Stimulated activated CD8-positive, alpha-beta memory T cell treated with anti-CD3 and anti-CD28 coated beads, Interleukin-15, amount 100 ng/mL, for 4 hours (primary cell): Measurements from ENCODE around the gene ENOPH1.
"Not testable (repeated sequence)": the region's sequence is repeated elsewhere in the genome, so short reads cannot be mapped to it uniquely, and the experiment has no call there.

ENCODE experiments used
- DNase-seq, 2 donors: peaks; one replicate each; pipeline ENCODE4 v3.0.0-alpha.2; 2020; ENCODE audit warnings: low read depth in 2 of 2

The ENOPH1 gene

DNA sequence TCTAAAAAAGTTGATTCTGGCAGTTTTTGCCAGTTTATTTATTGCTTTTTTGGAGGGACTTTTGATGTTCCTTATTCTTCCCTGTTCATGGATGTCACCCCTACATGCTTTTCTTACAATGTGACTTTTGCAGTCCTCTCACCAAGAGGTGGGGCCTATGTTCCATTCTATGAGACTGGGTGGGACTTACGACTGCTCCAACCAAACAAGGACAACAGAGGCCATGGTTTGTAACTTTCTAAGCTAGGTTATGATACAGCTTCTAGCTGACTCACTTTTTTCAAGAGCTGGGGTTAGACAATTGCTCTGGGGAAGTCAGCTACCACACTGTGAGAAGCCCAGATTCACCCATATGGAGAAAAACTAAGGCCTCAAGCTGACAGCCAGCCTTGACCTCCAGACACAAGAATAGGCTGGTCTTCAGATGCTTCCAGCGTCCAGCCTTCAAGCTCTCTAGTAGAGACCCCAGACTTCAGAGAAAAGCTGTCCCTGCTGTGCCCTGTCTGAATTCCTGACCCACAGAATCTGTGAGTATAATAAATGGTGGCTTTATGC lies 39.5 kb downstream of the ENOPH1 start:
- DNase-seq = no peak

DNA sequence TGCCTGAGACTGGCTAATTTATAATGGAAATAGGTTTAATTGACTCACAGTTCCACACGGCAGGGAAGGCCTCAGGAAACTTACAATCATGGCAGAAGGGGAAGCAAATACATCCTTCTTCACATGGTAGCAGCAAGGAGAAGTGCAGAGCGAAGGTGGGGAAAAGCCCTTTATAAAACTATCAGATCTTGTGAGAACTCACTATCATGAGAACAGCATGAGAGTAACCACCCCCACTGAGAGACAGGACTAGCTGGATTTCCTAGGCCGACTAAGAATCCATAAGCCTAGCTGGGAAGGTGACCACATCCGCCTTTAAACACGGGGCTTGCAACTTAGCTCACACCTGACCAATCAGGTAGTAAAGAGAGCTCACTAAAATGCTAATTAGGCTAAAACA lies 42.7 kb downstream of the ENOPH1 start:
- DNase-seq = not testable (repeated sequence)

DNA sequence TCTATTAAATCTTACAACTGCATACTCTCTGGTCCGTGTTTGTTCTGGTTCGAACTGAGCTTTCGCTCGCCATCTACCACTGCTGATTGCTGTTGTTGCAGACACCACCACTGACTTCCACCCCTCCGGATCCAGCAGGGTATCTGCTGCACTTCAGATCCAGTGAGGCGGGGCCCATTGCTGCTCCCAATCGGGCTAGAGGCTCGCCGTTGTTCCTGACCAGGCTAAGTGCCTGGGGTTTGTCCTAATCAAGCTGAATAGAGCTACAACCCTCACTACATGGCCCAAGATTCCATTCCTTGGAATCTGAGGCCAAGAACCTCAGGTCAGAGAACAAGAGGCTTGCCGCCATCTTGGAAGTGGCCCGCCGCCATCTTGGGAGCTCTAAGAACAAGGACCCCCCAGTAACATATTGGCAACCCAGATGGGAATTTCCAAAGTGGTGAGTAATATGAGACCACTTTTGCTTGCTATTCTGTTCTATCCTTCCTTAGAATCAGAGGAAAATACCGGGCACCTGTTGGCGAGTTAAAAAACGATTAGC lies 43.3 kb downstream of the ENOPH1 start:
- DNase-seq = no peak

DNA sequence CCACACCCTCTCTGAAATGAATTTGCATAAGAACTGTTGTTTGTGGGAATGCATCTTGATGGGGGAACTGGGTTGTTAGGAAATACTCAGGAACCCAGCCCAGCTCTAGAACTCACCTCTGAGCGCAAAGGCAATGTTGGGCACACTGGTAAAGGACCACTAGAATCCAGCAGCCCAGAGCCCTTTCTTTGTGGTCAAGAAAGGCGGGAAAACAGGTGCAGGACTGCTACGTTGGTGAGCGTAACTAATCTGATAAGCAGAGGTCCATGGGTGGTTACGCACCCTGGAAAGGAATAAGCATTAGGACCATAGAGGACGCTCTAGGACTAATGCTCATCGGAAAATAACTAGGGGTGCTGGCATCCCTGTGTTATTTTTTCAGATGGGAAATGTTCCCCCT lies 45.5 kb downstream of the ENOPH1 start:
- not testable (repeated sequence) for DNase-seq

DNA sequence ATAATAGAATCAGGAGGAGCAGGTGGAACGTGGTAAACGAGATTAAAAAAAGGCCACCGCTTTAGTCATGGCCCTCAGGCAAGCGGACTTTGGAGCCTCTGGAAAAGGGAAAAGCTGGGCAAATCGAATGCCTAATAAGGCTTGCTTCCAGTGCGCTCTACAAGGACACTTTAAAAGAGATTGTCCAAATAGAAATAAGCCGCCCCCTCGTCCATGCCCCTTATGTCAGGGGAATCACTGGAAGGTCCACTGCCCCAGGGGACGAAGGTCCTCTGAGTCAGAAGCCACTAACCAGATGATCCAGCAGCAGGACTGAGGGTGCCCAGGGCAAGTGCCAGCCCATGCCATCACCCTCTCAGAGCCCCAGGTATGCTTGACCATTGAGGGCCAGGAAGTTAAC lies 47.1 kb downstream of the ENOPH1 start:
- not testable (repeated sequence) for DNase-seq

DNA sequence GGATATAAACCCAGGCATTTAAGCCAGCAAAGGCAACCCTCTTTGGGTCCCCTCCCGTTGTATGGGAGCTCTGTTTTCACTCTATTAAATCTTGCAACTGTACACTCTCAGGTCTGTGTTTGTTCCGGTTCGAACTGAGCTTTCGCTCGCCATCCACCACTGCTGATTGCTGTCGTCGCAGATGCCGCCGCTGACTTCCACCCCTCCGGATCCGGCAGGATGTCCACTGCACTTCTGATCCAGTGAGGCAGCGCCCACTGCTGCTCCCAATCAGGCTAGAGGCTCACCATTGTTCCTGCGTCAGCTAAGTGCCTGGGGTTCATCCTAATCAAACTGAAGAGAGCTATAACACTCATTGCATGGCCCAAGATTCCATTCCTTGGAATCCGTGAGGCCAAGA lies 49.2 kb downstream of the ENOPH1 start:
- no peak for DNase-seq

DNA sequence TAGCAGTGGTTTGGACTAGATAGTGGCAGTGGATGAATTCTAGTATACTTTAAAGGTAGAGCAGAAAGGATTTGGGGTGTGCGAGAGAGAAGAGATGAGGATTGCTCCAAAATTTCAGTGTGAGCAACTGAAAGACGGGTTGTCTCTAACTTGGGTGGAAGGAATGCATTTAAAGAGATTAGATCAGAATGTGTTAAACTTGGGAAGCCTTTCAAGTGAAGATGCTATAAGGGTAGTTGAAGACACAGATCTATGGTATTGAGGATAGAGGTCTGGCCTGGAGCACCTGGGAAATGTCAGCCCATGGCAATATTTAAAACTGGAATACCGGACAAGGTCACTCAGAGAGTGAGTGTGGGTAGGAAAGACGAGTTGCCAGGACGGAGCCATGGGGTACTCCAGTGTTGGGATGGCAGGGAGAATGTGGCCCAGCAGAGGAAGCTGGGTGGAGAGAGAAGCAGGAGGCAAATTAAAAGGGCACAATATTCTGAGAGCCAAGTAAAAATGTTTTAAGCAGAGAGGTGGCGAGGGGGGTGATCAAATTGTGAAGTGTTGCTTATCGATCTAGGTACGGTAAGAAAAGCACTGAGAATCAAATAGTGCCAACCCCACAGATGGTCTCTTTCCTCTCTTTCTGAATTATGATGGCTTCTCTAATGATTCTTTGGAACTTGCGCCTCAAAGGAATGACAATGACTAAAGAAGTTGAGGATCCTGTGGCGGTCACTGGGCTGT lies 50.5 kb downstream of the ENOPH1 start:
- DNase-seq = no peak

DNA sequence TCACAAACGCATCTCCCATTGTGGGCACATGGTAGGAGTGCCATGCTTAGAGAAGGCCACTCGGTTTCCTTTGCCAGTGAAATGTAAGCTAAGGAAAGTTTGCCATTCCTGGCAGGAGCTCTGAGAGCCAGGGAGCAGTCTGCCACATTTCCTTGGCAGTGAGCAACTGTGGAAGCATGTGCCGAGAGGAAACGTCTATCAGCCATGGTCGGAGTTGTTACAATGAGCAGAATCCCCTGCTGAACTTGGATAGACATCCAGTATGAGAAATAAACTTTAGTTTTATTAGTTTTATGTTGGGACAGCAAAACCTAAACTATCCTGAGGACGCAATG lies 51.1 kb downstream of the ENOPH1 start:
- no peak for DNase-seq

DNA sequence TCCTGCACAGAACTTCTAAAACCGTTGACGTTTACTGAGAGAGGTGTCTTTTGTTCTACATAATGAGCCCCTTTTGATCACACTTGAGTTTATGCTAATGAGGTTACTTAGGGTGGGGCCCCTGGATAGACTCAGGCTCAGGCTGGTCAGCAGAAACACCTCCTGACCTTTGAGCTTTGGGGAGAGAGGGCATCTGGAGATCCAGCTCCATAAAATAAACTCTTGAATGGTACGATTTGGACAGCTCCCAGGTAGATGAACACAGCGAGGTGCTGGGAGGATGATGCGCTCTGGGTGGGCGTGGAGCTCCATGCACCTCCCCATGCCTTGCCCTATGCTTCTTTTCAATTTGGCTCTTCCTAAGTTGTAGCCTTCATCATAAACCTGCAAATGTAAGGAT lies 52.0 kb downstream of the ENOPH1 start:
- no peak for DNase-seq

DNA sequence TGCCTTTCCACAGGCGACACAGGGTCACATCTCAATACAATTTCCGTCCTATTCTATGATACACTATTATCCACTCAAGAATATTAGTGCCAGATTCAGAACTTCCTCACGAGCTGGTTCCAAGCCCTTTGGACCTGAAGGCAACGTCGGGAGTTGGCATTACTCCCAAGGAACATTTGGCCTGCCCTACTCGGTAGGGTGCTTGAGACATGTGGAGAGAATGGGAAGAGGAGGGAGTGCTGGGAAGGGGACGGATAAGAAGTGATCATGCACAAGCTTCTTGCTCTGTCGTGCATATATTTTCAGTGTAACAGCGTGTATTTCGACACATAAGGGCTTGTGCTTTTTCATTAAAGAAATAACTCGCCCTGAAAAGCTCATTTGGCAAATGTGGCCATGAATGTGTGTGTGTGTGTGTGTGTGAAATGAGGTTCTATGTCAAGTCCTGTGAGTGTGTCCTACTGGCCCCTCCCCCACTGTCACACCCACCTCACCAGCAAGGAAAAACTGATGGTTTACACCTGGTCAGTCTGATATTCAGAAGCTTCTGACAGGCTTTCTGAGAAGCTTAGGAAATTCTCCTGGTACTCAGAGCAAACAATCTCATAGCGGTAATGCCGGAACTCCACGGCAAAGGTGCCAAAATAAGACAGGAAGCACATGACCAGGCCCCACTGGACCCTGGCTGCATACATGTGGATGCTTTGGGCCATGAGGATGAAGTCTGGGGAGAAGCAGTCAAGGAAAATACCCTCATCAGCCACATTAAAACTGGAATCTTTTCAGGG lies 54.8 kb downstream of the ENOPH1 start:
- no peak for DNase-seq

DNA sequence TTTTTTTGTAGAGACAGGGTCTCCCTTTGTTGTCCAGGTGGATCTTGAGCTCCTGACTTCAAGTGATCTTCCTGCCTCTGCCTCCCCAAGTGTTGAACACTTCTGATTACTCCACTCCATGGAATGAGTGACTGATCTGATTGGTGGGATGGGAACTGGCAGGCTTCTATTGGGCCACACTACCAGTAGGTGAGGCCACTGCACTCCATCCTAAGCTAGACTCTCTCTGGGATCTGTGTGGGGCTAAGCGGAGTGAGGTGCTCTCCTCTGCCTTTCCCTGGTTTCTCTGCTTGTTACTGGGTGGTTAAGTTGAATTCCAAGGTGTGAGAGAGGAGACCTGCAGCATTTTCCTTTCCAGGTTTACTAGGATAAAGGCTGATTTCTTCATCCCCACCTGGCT lies 58.7 kb downstream of the ENOPH1 start:
- DNase-seq = no peak

DNA sequence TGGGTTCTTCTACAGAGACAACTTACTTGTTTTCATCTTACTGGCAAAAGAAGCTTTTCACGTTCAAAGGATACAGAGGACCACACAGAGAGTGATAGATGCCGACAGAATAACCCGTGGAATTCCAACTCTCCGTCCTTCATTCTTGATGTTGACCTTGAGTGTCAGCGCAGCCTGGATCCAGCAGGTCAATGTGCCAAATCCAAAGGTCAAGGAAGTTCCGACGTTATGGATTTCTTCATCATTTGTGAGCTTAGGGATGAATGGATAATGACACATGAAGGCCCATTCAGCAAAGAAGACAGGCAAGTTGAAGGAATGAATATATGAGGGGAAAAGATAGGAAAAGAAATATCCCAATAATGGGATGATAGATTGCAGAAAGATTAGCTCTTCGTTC lies 59.6 kb downstream of the ENOPH1 start:
- DNase-seq = no peak

DNA sequence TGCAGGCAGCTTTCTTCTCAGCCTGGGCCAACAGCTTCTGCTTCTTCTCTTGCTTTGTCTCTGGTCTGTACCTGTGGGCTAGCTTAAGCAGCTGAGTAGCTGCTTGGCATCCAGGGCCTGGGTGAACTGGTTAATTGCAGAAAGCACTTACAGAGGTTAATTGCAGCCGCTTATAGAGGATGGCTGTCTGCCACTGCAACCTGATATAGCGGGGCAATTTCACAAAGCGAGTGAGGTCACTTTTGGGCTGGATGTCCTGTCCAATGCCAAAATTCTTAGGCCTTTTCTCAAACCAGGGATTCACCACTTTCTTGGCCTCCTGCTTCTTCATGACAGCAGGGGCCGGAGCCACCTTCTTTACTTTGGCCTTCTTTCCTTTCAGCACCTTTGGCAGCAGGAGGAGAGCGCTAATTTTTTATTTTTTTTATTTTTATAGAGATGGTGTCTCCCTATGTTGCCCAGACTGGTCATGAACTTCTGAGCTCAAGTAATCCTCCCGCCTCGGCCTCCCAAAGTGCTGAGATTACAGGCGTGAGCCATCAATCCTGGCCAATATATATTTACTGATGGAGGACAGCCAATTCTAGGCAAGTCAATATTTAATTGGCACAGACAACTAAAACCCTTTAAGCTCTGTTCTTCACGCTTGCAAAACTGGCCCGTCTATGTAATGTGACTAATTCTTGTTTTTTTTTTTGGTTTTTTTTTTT lies 61.0 kb downstream of the ENOPH1 start:
- no peak for DNase-seq

DNA sequence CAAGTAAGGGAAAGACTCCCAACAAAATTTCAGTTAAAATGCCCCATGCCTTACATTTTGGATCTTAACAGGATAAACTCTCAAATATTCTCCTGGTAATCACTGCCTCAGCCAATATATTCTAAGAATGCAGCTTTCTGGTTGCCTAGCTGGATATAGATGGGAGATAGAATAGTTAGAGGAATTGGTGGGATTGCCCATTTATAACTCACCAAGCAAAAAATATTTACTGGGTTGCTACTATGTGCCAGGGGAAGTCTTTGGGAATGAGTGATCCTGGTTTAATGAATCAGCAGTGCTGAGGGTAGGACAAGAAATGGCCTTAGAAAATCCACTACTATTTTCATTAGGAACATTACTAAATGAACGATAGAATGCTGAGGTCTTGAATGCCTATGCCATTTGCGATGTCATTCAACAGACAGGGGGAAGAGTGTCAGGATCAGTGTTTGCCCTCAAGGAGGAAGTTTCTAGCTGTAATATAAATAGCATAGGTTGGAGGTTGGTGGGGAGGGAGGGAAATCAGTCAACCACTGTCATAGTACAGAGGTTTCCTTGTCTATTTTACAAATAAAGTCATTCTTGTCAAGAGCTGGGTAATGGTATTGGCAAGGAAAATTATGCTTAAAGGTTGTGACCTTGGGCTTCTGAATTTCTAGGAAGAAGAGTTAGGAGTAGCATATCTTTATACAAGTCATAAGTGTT lies 63.5 kb downstream of the ENOPH1 start:
- DNase-seq = no peak

DNA sequence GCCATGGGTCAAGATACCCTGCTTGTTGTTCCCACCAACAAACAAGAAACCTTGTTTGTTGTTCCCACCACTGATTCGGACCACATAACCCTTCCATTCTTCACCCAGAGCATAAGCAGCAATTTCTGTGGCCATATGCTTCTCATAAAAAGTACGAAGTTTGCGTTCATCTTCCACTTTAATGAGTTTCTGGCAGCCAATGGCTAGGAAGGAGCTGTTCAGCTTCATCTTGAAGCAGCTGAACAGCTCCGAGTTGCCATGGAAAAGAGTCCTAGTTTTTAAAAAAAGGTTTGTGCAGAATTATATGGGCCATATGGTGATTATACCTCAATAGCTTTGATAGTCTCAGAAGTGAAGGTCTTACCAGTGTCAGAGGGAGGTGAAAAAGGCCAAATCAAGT lies 65.3 kb downstream of the ENOPH1 start:
- DNase-seq = no peak

DNA sequence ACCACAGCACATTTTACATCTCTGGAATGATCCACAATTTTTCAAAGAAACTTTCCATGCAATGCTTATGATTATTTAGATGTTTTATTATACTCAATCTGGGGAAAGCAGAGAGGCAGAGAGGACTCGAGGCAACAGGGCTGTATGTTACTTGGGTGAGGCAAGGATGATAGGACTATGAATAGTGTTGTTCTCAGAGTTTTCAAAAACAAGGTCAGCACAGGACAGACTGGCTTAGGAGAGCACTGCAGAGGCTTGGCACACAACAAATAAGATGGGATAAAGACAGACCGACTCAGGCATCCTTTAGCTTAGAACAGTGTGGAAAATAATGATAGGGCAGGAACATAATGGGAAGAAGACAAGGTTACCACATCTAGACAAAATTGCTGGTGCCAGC lies 66.0 kb downstream of the ENOPH1 start:
- DNase-seq = no peak

DNA sequence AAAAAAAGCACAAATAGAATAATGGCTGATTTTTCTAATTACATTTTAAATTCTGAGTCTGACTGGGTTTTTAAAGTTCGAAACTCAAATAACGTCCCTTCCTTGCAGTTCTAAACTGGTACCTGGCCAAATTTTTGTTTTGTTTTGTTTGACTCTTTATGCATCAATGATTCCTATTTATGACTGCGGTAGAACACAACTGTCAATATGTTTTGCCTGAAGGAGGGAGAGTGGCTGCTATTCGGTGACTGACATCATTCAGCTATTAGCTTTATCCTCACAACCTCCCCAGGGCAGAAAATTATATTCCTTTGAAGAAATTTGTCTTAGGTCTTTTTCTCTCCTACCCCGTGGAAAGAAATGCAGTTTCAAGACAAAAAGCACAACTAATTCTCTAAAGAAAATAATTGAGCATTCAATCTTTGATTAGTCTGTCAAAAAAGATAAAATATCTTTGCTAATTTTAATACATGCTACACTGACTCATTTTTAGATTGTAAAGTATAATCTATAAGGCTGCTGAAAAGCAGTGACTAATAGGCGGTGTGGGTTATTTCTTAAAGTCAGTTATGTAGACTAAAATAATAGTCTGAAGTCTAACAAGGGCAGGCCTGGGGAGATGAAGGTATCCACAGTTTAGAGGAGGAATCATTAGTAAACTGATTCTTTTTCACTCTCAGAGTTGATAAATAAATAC lies 69.5 kb downstream of the ENOPH1 start:
- DNase-seq = no peak

DNA sequence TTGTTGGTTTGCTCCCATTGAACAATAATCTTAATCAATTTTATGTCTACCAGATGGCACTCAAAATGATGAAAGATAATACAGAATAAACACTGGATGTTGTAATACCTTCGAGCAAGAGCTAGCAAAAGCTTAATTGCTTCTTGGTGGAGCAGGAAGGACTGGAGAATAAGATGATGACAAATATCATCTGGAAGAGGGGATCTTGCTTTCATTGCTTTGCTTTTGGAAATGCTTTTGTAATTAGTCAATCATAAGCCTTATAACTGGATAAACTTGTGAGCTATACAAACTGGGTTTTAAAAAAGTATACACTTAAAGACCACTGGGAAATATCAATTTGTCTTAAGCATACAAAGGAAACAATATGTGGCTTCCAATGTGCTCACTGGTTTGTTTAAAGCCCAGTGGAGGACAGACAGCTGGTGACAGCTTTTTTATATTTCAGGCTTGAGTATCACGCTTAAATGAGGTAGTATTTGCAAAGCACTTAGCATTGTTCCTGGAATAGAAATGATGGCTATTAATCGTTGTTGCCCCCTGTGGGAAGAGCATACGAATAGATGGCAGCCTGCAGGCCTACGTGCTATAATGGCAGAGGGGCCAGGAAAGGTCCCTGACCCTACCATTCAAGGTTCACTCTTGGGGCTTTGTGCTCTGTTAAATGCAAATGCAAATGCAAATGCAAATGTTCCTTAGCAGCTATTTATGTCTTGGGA lies 70.2 kb downstream of the ENOPH1 start:
- DNase-seq = no peak

DNA sequence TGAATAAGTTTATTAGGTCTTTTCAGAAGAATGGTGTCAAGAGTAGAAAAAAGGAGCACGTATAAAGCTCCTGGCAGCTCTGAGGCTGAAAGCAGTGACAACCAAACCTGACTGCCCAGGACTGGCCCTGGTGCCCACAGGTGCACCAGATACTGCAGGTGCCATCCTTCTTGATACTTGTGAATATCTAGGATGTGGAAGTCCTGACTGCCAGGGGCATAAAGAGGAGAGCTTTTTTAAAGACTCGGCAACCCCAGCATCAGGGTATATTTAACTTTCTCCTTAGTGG lies 70.7 kb downstream of the ENOPH1 start:
- no peak for DNase-seq

DNA sequence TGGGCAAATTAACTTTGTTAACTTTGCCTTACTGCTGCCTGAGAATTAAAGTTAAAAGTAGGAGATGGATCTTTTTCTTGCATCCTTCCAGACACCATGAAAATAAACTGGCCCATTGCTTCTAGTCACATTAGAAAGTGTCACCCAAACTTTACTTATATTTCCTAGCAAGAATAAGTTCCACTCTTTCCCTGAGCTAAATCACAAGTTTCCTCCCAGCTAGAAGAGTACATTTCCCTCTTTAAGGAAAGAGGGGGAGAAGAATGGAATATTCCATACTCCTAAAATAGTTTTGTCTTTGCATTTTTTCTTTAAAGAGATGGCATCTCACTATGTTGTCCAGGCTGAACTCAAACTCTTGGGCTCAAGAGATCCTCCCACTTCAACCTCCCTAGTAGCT lies 77.6 kb downstream of the ENOPH1 start:
- no peak for DNase-seq
